K562 (cell line): ENCODE measurements around the gene GRPEL2. TPM values are rescaled to one million over a fixed set of nuclear protein-coding genes. Genes with fewer than 3 reads are reported as not detected.
A peak's percentile ranks its signal among the peaks of the same experiment; 100 is the strongest.

ENCODE experiments used
- ATAC-seq: fragments of 200-7000 bp; cut with Tn5 transposase; 3 replicates; pipeline ENCODE4 v1.9.1; 2020; ENCODE audit warnings: moderate library complexity
- BruUV-seq: library from RNA; stranded (reverse); fragments of 400-500 nt; replicated peaks from 2 replicates; lab custom pipeline; 2021; lab: Mats Ljungman, UMichigan
- CTCF ChIA-PET: fragments of 300-600 bp; formaldehyde crosslinking; extraction: SDS; loops from one replicate; lab custom pipeline; 2021; ENCODE audit warnings: low intra/inter-chr PET ratio; lab: Yijun Ruan, JAX
- POLR2A ChIA-PET: fragments of 300-600, 350-650 bp; sonication (Branson Sonifier 250); formaldehyde crosslinking; extraction: SDS; loops from one replicate; lab custom pipeline; 2021; ENCODE audit warnings: antibody characterized with exemption, inconsistent platforms; lab: Yijun Ruan, JAX
- DNase-seq, 4 experiments: peaks; one replicate each; pipeline versions ENCODE4 v3.0.0 to v3.0.0-alpha.2; 2011 to 2018; ENCODE audit warnings: low spot score in 3 of 4, mixed read lengths in 3 of 4; ENCODE audit errors: extremely low read depth in 1 of 4
- FAIRE-seq: peaks from 2 replicates; lab custom pipeline; 2011; peaks lifted over from hg19 to GRCh38; lab: Jason Lieb, UNC
- H2AFZ ChIP-seq: 2 replicates; pipeline ENCODE4 v1.6.0; 2011; ENCODE audit warnings: low read depth, low read length, control low read depth, inconsistent platforms
- H3K27ac ChIP-seq: fragments of 200-600 bp; 3 replicates; pipeline ENCODE4 v1.8.0; 2011; ENCODE audit warnings: low read depth, mild to moderate bottlenecking, control low read depth, inconsistent platforms, low read length, moderate library complexity, mixed read lengths; ENCODE audit errors: extremely low read depth
- H3K27me3 ChIP-seq, 2 experiments: fragments of 300-600 bp in 1 of 2; 2 replicates in 1 of 2; 3 replicates in 1 of 2; pipeline versions ENCODE4 v1.6.0 to v1.8.0; 2011; ENCODE audit warnings: inconsistent platforms in 2 of 2, low read length in 2 of 2, mild to moderate bottlenecking in 1 of 2, mixed read lengths in 1 of 2, moderate library complexity in 1 of 2; ENCODE audit not compliant: control insufficient read depth in 2 of 2, insufficient read depth in 2 of 2
- H3K36me3 ChIP-seq: fragments of 300-600 bp; 3 replicates; pipeline ENCODE4 v1.8.0; 2011; ENCODE audit warnings: mild to moderate bottlenecking, low read length, inconsistent platforms; ENCODE audit not compliant: control insufficient read depth, insufficient read depth
- H3K4me1 ChIP-seq, 2 experiments: fragments of 200-600 bp in 1 of 2; replicated peaks in 1 of 2; 2 replicates in 1 of 2; 3 replicates in 1 of 2; pipeline versions ENCODE4 v1.5.1 to v1.8.0; 2011; ENCODE audit warnings: inconsistent platforms in 2 of 2, low read length in 2 of 2, mild to moderate bottlenecking in 1 of 2, mixed read lengths in 1 of 2, moderate library complexity in 1 of 2; ENCODE audit not compliant: control insufficient read depth in 2 of 2, insufficient read depth in 2 of 2
- H3K4me2 ChIP-seq: 2 replicates; pipeline ENCODE4 v1.6.1; 2011; ENCODE audit warnings: low read length, control low read depth, inconsistent platforms, mixed read lengths; ENCODE audit not compliant: insufficient read depth
- H3K4me3 ChIP-seq: fragments of 200-600 bp; sonication (generic), shearing (Covaris generic); 2 replicates; pipeline ENCODE4 v1.5.1; 2016; ENCODE audit warnings: control low read depth, inconsistent platforms
- H3K79me2 ChIP-seq: fragments of 200-600 bp; 3 replicates; pipeline ENCODE4 v1.8.0; 2011; ENCODE audit warnings: low read length, inconsistent platforms; ENCODE audit not compliant: control insufficient read depth, insufficient read depth
- H3K9ac ChIP-seq, 2 experiments: 2 replicates each; pipeline versions ENCODE4 v1.6.0 to v1.6.1; 2011; ENCODE audit warnings: low read depth in 2 of 2, low read length in 2 of 2, control low read depth in 1 of 2, inconsistent platforms in 1 of 2, mild to moderate bottlenecking in 1 of 2, mixed read lengths in 1 of 2; ENCODE audit not compliant: insufficient read depth in 1 of 2
- H3K9me1 ChIP-seq: one replicate; pipeline ENCODE4 v1.6.0; 2011; ENCODE audit warnings: inconsistent platforms, mild to moderate bottlenecking, low read length, moderate library complexity; ENCODE audit not compliant: control insufficient read depth, insufficient read depth
- H3K9me3 ChIP-seq: replicated peaks from 2 replicates; pipeline ENCODE4 v1.5.1; 2011; ENCODE audit warnings: low read depth, low read length, inconsistent platforms; ENCODE audit not compliant: control insufficient read depth, insufficient read depth
- H4K20me1 ChIP-seq: replicated peaks from 2 replicates; pipeline ENCODE4 v1.6.1; 2011; ENCODE audit warnings: low read length, inconsistent platforms, mixed read lengths; ENCODE audit not compliant: control insufficient read depth, insufficient read depth
- BCOR ChIP-seq: fragments of 450-650 bp; IDR thresholded peaks from 2 replicates; pipeline ENCODE4 v1.6.1; 2016
- GABPB1 ChIP-seq: sonication (generic); formaldehyde crosslinking; IDR thresholded peaks from 2 replicates; pipeline ENCODE4 v1.8.0; 2022; ENCODE audit warnings: mild to moderate bottlenecking, missing genetic modification reagents
- ILK ChIP-seq: fragments of 450-650 bp; IDR thresholded peaks from 2 replicates; pipeline ENCODE4 v1.6.1; 2016; ENCODE audit warnings: missing genetic modification characterization, low read depth, mild to moderate bottlenecking, missing compliant biosample characterization, moderate library complexity, borderline replicate concordance
- KDM1A ChIP-seq, 2 experiments: fragments of 450-650 bp; IDR thresholded peaks; 2 replicates each; pipeline ENCODE4 v1.6.1; 2016; ENCODE audit warnings: mild to moderate bottlenecking in 2 of 2
- RBM25 ChIP-seq: fragments of 200-400 bp; formaldehyde crosslinking; IDR thresholded peaks from 2 replicates; pipeline ENCODE4 v1.6.1; 2018; ENCODE audit warnings: low read length, low read depth, moderate library complexity; ENCODE audit not compliant: severe bottlenecking
- SPI1 ChIP-seq: IDR thresholded peaks from 2 replicates; pipeline ENCODE4 v1.6.1; 2011; ENCODE audit warnings: low read depth, low read length, control low read depth, borderline replicate concordance
- TCFL5 ChIP-seq: fragments of 250-450 bp; sonication (Bioruptor Pico); conservative IDR thresholded peaks from 2 replicates; pipeline ENCODE4 v1.6.1; 2021; ENCODE audit warnings: mild to moderate bottlenecking, moderate library complexity, matching md5 sums
- WGBS: fragments of 100-300 bp; shearing (Covaris generic); methylation state at CpG from one replicate; pipeline ENCODE4 v1.1.6; 2016; ENCODE audit warnings: low coverage, mixed read lengths; ENCODE audit not compliant: insufficient coverage; ENCODE audit errors: missing lambda C conversion rate; 5-methylcytosine and 5-hydroxymethylcytosine counted together
- in situ Hi-C: fragments of 300-500 bp; cut with MboI; formaldehyde crosslinking; loops from 4 replicates; pipeline ENCODE4 v1.15.0; 2018; ENCODE audit warnings: inconsistent platforms, mixed read lengths
- intact Hi-C: fragments of 100-400 bp; cut with micrococcal nuclease; formaldehyde crosslinking; loops from 2 replicates; pipeline ENCODE4 v1.14.2; 2022
- polyA plus RNA-seq, 8 experiments: library from polyadenylated mRNA; depleted of rRNA in 4 of 8; stranded (reverse) in 5 of 8; unstranded in 3 of 8; fragments of >200 nt; fragmentation: Nextera tagmentation in 2 of 8; fragmentation: Illumina TruSeq in 1 of 8; extraction: Ambion mirVana in 2 of 8; extraction: Trizol in 1 of 8; gene quantifications; 2 replicates each; pipeline versions ENCODE4 v1.2.1 to v1.2.3, GENCODE V29; 2011 to 2014; ENCODE audit warnings: inconsistent platforms in 1 of 8, missing spikeins in 1 of 8
- total RNA-seq, 7 experiments: library from RNA; depleted of rRNA in 6 of 7; stranded (reverse); fragments of >200 nt in 6 of 7; fragmentation: Illumina TruSeq in 2 of 7; extraction: Trizol in 2 of 7; gene quantifications; 2 replicates each; pipeline versions ENCODE4 v1.2.1 to v1.2.3, GENCODE V29; 2011 to 2021; ENCODE audit warnings: low replicate concordance in 1 of 7
- TF ChIP-seq, protein P1 (sequence below): conservative IDR thresholded peaks from 2 replicates; pipeline ENCODE4 v1.6.1; 2011; ENCODE audit warnings: low read depth, mild to moderate bottlenecking, low read length; ENCODE audit not compliant: control insufficient read depth

Gene GRPEL2
- total and polyA plus RNA-seq, 9 of the 15 experiments (the other 6 are each of a cell fraction or from before 2014, with no cell fraction given), result 11.2 to 40.5 (median 25.8) TPM

DNA sequence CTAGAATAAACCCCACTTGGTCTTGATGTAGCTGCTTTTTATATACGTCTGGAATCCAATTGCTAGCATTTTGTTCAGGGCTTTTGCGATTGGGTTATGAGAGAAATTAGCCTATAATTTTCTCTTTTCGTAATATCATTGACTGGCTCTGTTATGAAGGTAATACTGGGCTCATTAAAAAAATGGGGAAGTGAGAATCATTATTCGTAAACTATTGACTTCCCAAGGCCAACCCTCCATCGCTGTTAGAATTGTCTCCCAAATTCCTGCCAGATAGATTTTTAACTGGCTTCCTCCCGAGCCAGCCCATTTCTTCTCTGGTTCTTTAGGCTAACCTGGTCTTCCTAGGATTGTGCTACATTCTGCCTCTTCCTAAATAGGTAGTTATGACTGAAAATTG is 35.9 kb upstream of the GRPEL2 start:
- no TSS peak for BruUV-seq
- POLR2A ChIA-PET, result interaction anchor here (0.5 to 1.1 kb wide), 3 partner anchors 25 to 1727 kb away, joined by 3 read pairs; no protein-coding TSS in a partner anchor
- CTCF ChIA-PET, result no interaction called here
- in situ Hi-C loops (no loop called here), intact Hi-C loops (no loop called here)
- no peak overlapping the region for H3K9ac ChIP-seq
- H3K4me3 ChIP-seq, result no peak overlapping the region
- 0 out of 2 replicates have a peak, but pooled peaks cover 1% of the 10 kb centered on the region for H4K20me1 ChIP-seq
- DNase-seq, result no peak
- no peaks in the 10 kb centered on the region for H3K36me3 ChIP-seq
- peak; percentile 34; the same call in 1 of the 2 replicates for TF ChIP-seq SPI1
- TF ChIP-seq TCFL5 (CRISPR knock-in tag), result no peak
- no peak for ATAC-seq
- FAIRE-seq, result no peak
- no peaks in the 10 kb centered on the region for H3K9me1 ChIP-seq
- no peaks in the 10 kb centered on the region for H3K9me3 ChIP-seq
- H3K79me2 ChIP-seq, result no peaks in the 10 kb centered on the region
- H2AFZ ChIP-seq, result no peak overlapping the region
- WGBS, result 8% methylated on average over 6 of the region's 6 CpGs
- H3K27ac ChIP-seq, result no peak overlapping the region
- H3K4me1 ChIP-seq, result no peaks in the 10 kb centered on the region
- H3K27me3 ChIP-seq, result peaks cover 37 to 60% of the 10 kb centered on the region in 2 experiments
- H3K4me2 ChIP-seq, result no peak overlapping the region

- Histone ChIP-seq H3K27me3 (peaks cover 31 to 53% of the 10 kb centered on the region in 2 experiments), H3K9ac (no peak overlapping the region), H3K9me1 (no peaks in the 10 kb centered on the region), H3K4me3 (no peak overlapping the region), H3K9me3 (no peaks in the 10 kb centered on the region), H3K36me3 (no peaks in the 10 kb centered on the region), H4K20me1 (no peaks in the 10 kb centered on the region), H2AFZ (no peak overlapping the region), H3K79me2 (no peaks in the 10 kb centered on the region), H3K4me1 (no peaks in the 10 kb centered on the region), H3K4me2 (no peak overlapping the region), H3K27ac (no peak overlapping the region)
- peak; percentile 49; the same call in 1 of the 2 replicates for TF ChIP-seq BCOR
- no peak for TF ChIP-seq GABPB1 (CRISPR knock-in tag)
- TF ChIP-seq RBM25, result peak; percentile 65
- TF ChIP-seq, protein P1, sequence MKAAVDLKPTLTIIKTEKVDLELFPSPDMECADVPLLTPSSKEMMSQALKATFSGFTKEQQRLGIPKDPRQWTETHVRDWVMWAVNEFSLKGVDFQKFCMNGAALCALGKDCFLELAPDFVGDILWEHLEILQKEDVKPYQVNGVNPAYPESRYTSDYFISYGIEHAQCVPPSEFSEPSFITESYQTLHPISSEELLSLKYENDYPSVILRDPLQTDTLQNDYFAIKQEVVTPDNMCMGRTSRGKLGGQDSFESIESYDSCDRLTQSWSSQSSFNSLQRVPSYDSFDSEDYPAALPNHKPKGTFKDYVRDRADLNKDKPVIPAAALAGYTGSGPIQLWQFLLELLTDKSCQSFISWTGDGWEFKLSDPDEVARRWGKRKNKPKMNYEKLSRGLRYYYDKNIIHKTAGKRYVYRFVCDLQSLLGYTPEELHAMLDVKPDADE, result no peak
- TF ChIP-seq ILK (tag), result no peak
- TF ChIP-seq KDM1A (IDR thresholded peaks at IDR 0.05), result 0 out of 4 replicates have a peak, but pooled peaks of 1 of the 2 experiments have one; percentile 13
- 13% methylated on average over 4 of the region's 4 CpGs for WGBS
- ChIA-PET CTCF (no interaction called here), POLR2A (interaction anchor here (0.6 to 2.1 kb wide), 4 partner anchors 10 to 61 kb away, joined by 3 to 9 read pairs (median 4); no protein-coding TSS in a partner anchor)
- FAIRE-seq, result no peak
- no peak for ATAC-seq
- intact Hi-C loops (no loop called here), in situ Hi-C loops (no loop called here)
- no TSS peak for BruUV-seq
- no peak for DNase-seq
Measured at GRCh38 chr5:149310488-149310887, 34.8 kb upstream of the GRPEL2 start.
